Measurements from ENCODE around the gene TRIM44.

TRIM44 gene

GRCh38 chr11:35800970-35801953 lies 138.7 kb downstream of the TRIM44 start:
- Mint-ChIP-seq H3K27ac (no peak overlapping the region), H3K36me3 (ENCODE audit: low read depth) (peaks cover 32% of the 10 kb centered on the region), H3K4me3 (no peak overlapping the region)

GRCh38 chr11:35802221-35802620 lies 139.6 kb downstream of the TRIM44 start:
- Mint-ChIP-seq H3K4me3 (no peak overlapping the region), H3K27me3 (no peaks in the 10 kb centered on the region), H3K4me1 (ENCODE audit: low read depth) (peaks cover 9% of the 10 kb centered on the region), H3K27ac (no peak overlapping the region), H3K9me3 (no peaks in the 10 kb centered on the region), H3K36me3 (ENCODE audit: low read depth) (peaks cover 35% of the 10 kb centered on the region)
- DNase-seq, result no peak

More at GRCh38 chr11:35800970-35801953, 138.7 kb downstream of the TRIM44 start:
- Mint-ChIP-seq H3K27me3 (no peaks in the 10 kb centered on the region), H3K4me1 (ENCODE audit: low read depth) (peaks cover 17% of the 10 kb centered on the region), H3K9me3 (no peaks in the 10 kb centered on the region)
- no peak for DNase-seq

- Mint-ChIP-seq H3K27me3 (no peaks in the 10 kb centered on the region), H3K36me3 (ENCODE audit: low read depth) (peaks cover 34% of the 10 kb centered on the region), H3K4me1 (ENCODE audit: low read depth) (peaks cover 8% of the 10 kb centered on the region), H3K27ac (no peak overlapping the region), H3K9me3 (no peaks in the 10 kb centered on the region), H3K4me3 (no peak overlapping the region)
- DNase-seq, result no peak
These were observed 140.1 kb downstream of the TRIM44 start for GRCh38 chr11:35802672-35803071.

- Mint-ChIP-seq H3K4me3 (no peak overlapping the region), H3K36me3 (ENCODE audit: low read depth) (peaks cover 30% of the 10 kb centered on the region), H3K27ac (no peak overlapping the region), H3K9me3 (no peaks in the 10 kb centered on the region), H3K4me1 (ENCODE audit: low read depth) (peaks cover 7% of the 10 kb centered on the region), H3K27me3 (no peaks in the 10 kb centered on the region)
- DNase-seq, result no peak
These were observed 140.5 kb downstream of the TRIM44 start for GRCh38 chr11:35803115-35803514.

- Mint-ChIP-seq H3K4me1 (ENCODE audit: low read depth) (peaks cover 7% of the 10 kb centered on the region), H3K27ac (no peak overlapping the region), H3K27me3 (no peaks in the 10 kb centered on the region), H3K36me3 (ENCODE audit: low read depth) (peaks cover 40% of the 10 kb centered on the region), H3K9me3 (no peaks in the 10 kb centered on the region), H3K4me3 (no peak overlapping the region)
- DNase-seq, result no peak
These were observed 142.0 kb downstream of the TRIM44 start for GRCh38 chr11:35804451-35805040.

GRCh38 chr11:35809561-35809960 lies 147.0 kb downstream of the TRIM44 start:
- no peak for DNase-seq
- Mint-ChIP-seq H3K36me3 (ENCODE audit: low read depth) (peaks cover 60% of the 10 kb centered on the region), H3K9me3 (no peaks in the 10 kb centered on the region), H3K27me3 (no peaks in the 10 kb centered on the region), H3K4me1 (ENCODE audit: low read depth) (no peaks in the 10 kb centered on the region), H3K4me3 (no peak overlapping the region), H3K27ac (no peak overlapping the region)

- Mint-ChIP-seq H3K27me3 (no peaks in the 10 kb centered on the region), H3K9me3 (no peaks in the 10 kb centered on the region), H3K36me3 (ENCODE audit: low read depth) (peaks cover 63% of the 10 kb centered on the region), H3K4me3 (no peak overlapping the region), H3K4me1 (ENCODE audit: low read depth) (no peaks in the 10 kb centered on the region), H3K27ac (no peak overlapping the region)
- no peak for DNase-seq
These were observed 147.6 kb downstream of the TRIM44 start for GRCh38 chr11:35810045-35810645.

- Mint-ChIP-seq H3K27me3 (no peaks in the 10 kb centered on the region), H3K27ac (no peak overlapping the region), H3K4me1 (ENCODE audit: low read depth) (no peaks in the 10 kb centered on the region), H3K36me3 (ENCODE audit: low read depth) (peaks cover 58% of the 10 kb centered on the region), H3K9me3 (no peaks in the 10 kb centered on the region), H3K4me3 (no peak overlapping the region)
- DNase-seq, result no peak
These were observed 149.2 kb downstream of the TRIM44 start for GRCh38 chr11:35811783-35812182.

GRCh38 chr11:35812828-35813227 lies 150.3 kb downstream of the TRIM44 start:
- Mint-ChIP-seq H3K9me3 (no peaks in the 10 kb centered on the region), H3K27ac (no peak overlapping the region), H3K27me3 (no peaks in the 10 kb centered on the region), H3K4me1 (ENCODE audit: low read depth) (no peaks in the 10 kb centered on the region), H3K4me3 (no peak overlapping the region), H3K36me3 (ENCODE audit: low read depth) (peaks cover 54% of the 10 kb centered on the region)
- no peak for DNase-seq

- Mint-ChIP-seq H3K27ac (no peak overlapping the region), H3K9me3 (no peaks in the 10 kb centered on the region), H3K27me3 (no peaks in the 10 kb centered on the region)
These were observed 151.6 kb downstream of the TRIM44 start for GRCh38 chr11:35814081-35814695.

GRCh38 chr11:35814720-35815305 lies 152.2 kb downstream of the TRIM44 start:
- Mint-ChIP-seq H3K36me3 (ENCODE audit: low read depth) (peaks cover 37% of the 10 kb centered on the region), H3K27me3 (no peaks in the 10 kb centered on the region), H3K4me3 (no peak overlapping the region), H3K9me3 (no peaks in the 10 kb centered on the region), H3K27ac (no peak overlapping the region), H3K4me1 (ENCODE audit: low read depth) (no peaks in the 10 kb centered on the region)
- no peak for DNase-seq

More at GRCh38 chr11:35814081-35814695, 151.6 kb downstream of the TRIM44 start:
- Mint-ChIP-seq H3K36me3 (ENCODE audit: low read depth) (peaks cover 44% of the 10 kb centered on the region), H3K4me3 (no peak overlapping the region), H3K4me1 (ENCODE audit: low read depth) (no peaks in the 10 kb centered on the region)
- DNase-seq, result no peak

- Mint-ChIP-seq H3K36me3 (ENCODE audit: low read depth) (peaks cover 30% of the 10 kb centered on the region), H3K27ac (no peak overlapping the region), H3K4me3 (no peak overlapping the region), H3K27me3 (no peaks in the 10 kb centered on the region), H3K9me3 (no peaks in the 10 kb centered on the region), H3K4me1 (ENCODE audit: low read depth) (no peaks in the 10 kb centered on the region)
- DNase-seq, result no peak
These were observed 153.2 kb downstream of the TRIM44 start for GRCh38 chr11:35815556-35816315.

- Mint-ChIP-seq H3K36me3 (ENCODE audit: low read depth) (peaks cover 10% of the 10 kb centered on the region), H3K9me3 (no peaks in the 10 kb centered on the region), H3K27me3 (no peaks in the 10 kb centered on the region), H3K4me1 (ENCODE audit: low read depth) (peaks cover 14% of the 10 kb centered on the region), H3K4me3 (no peak overlapping the region), H3K27ac (no peak overlapping the region)
- DNase-seq, result no peak
These were observed 158.0 kb downstream of the TRIM44 start for GRCh38 chr11:35820614-35821013.

All from activated T-cell treated with anti-CD3 and anti-CD28 coated beads, Interleukin-2, amount 50 U/mL, for 24 hours (primary cell).